ENCODE measurements around the gene CEACAM5. TPM values are rescaled to one million over a fixed set of nuclear protein-coding genes. Genes with fewer than 3 reads are reported as not detected.

CEACAM5 gene
- total RNA-seq, result not detected

DNA sequence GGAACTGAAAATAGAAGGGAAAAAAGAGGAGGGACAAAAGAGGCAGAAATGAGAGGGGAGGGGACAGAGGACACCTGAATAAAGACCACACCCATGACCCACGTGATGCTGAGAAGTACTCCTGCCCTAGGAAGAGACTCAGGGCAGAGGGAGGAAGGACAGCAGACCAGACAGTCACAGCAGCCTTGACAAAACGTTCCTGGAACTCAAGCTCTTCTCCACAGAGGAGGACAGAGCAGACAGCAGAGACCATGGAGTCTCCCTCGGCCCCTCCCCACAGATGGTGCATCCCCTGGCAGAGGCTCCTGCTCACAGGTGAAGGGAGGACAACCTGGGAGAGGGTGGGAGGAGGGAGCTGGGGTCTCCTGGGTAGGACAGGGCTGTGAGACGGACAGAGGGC is at the start of gene CEACAM5:
Gene CEACAM5 (plus strand): TSS at position 146 of the 400 bp plus-strand sequence. CDS start 106 bp downstream, at position 252.

DNA sequence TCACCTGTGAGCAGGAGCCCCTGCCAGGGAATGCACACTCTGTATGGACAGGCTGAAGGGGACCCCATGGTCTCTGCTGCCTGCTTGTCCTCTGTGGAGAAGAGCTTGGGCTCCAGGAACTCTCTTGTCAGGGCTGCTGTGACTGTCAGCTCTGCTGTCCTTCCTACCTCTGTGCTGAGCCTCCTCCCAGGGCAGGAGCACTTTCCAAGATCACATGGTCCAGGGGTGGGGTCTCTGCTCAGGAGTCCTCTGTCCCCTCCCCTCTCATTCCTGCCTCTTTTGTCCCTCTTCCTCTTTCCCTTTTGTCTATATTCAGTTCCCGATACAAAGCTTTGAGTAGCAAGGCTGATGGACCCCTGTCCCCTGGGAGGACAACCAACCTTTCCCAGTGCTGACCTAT is 20.3 kb upstream of the CEACAM5 start, which contains the start of gene CEACAM7:
Gene CEACAM7 (minus strand): TSS at position 173 of the 400 bp plus-strand sequence. CDS start 105 bp downstream, at position 68.

DNA sequence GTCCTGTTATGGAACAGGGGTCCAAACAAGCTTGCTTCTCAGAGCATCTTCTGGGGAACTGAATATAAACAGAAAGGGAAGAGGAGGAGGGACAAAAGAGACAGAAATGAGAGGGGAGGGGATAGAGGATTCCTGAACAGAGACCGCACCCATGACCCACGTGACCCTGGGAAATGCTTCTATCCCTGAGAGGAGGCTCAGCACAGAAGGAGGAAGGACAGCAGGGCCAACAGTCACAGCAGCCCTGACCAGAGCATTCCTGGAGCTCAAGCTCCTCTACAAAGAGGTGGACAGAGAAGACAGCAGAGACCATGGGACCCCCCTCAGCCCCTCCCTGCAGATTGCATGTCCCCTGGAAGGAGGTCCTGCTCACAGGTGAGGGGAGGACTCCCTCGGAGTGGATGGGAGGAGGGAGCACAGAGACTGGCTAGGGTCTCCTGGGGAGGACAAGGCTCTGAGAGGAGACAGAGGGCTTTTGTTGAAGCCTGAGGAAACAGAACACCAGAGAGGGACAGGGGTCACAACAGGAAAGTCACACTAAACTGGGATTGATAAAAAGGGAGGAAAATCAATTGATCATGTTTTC is 47.0 kb downstream of the CEACAM5 start, which contains the start of gene CEACAM6:
Gene CEACAM6 (plus strand): TSS at position 203 of the 586 bp plus-strand sequence. CDS start 109 bp downstream, at position 312.

Other genes with a start within 250 kb of the CEACAM5 start
- not detected for gene CEACAM21, start 132.5 kb upstream of the CEACAM5 start, total RNA-seq
- not detected for gene CEACAM4, start 81.6 kb upstream of the CEACAM5 start, total RNA-seq
- not detected for gene CEACAM7, start 20.4 kb upstream of the CEACAM5 start, total RNA-seq
- gene CEACAM6, start 46.9 kb downstream of the CEACAM5 start, total RNA-seq, result not detected
- gene CEACAM3, start 88.0 kb downstream of the CEACAM5 start, total RNA-seq, result not detected
- not detected for gene LYPD4, start 136.1 kb downstream of the CEACAM5 start, total RNA-seq
- gene DMRTC2, start 136.4 kb downstream of the CEACAM5 start, total RNA-seq, result not detected
- gene RPS19, start 151.6 kb downstream of the CEACAM5 start, total RNA-seq, result 100 to 1,000 TPM; 439 to 701 TPM
- under 1 TPM in 1 of 2 donors, not detected in 1; under 0.01 TPM for gene CD79A, start 168.7 kb downstream of the CEACAM5 start, total RNA-seq
- 10 to 100 TPM; 28.2 to 48.0 TPM for gene ARHGEF1, start 174.6 kb downstream of the CEACAM5 start, total RNA-seq
- gene ERFL, start 219.8 kb downstream of the CEACAM5 start, total RNA-seq, result not detected

Measured in melanocyte of skin (primary cell).